GM18519 (cell line): ENCODE results near the gene CEP126.
"Not testable (repeated sequence)": the region's sequence is repeated elsewhere in the genome, so short reads cannot be mapped to it uniquely, and the experiment has no call there.

ENCODE experiments used
- ATAC-seq: cut with Tn5 transposase; IDR thresholded peaks from one replicate; pipeline ENCODE4 v1.9.1; 2021; ENCODE audit warnings: mild to moderate bottlenecking, moderate library complexity; ENCODE audit not compliant: unreplicated experiment, low FRiP score

CEP126 gene

GRCh38 chr11:101929294-101929915 lies 14.6 kb downstream of the CEP126 start:
- ATAC-seq, result no peak

GRCh38 chr11:101931692-101932091 lies 16.9 kb downstream of the CEP126 start:
- no peak for ATAC-seq

GRCh38 chr11:101940901-101941520 lies 26.2 kb downstream of the CEP126 start:
- ATAC-seq, result no peak

GRCh38 chr11:101944923-101945322 lies 30.1 kb downstream of the CEP126 start:
- no peak for ATAC-seq

GRCh38 chr11:101945448-101945847 lies 30.6 kb downstream of the CEP126 start:
- no peak for ATAC-seq

- no peak for ATAC-seq
Observed at GRCh38 chr11:101949680-101950220, 34.9 kb downstream of the CEP126 start.

GRCh38 chr11:101955278-101955677 lies 40.5 kb downstream of the CEP126 start:
- no peak for ATAC-seq

GRCh38 chr11:101955701-101956100 lies 40.9 kb downstream of the CEP126 start:
- ATAC-seq, result no peak

GRCh38 chr11:101960231-101960630 lies 45.4 kb downstream of the CEP126 start:
- ATAC-seq, result no peak

- ATAC-seq, result not testable (repeated sequence)
Observed at GRCh38 chr11:101964200-101964599, 49.4 kb downstream of the CEP126 start.

- ATAC-seq, result no peak
Observed at GRCh38 chr11:101974255-101974654, 59.4 kb downstream of the CEP126 start.

- ATAC-seq, result no peak
Observed at GRCh38 chr11:101974771-101975170, 60.0 kb downstream of the CEP126 start.

GRCh38 chr11:101975734-101976133 lies 60.9 kb downstream of the CEP126 start:
- no peak for ATAC-seq

GRCh38 chr11:101987370-101987769 lies 72.6 kb downstream of the CEP126 start:
- no peak for ATAC-seq

GRCh38 chr11:101993172-101993571 lies 78.4 kb downstream of the CEP126 start:
- no peak for ATAC-seq

- not testable (repeated sequence) for ATAC-seq
Observed at GRCh38 chr11:101994052-101994469, 79.3 kb downstream of the CEP126 start.

GRCh38 chr11:101996111-101996510 lies 81.3 kb downstream of the CEP126 start:
- no peak for ATAC-seq

- ATAC-seq, result no peak
Observed at GRCh38 chr11:102001657-102002338, 87.0 kb downstream of the CEP126 start.

- ATAC-seq, result no peak
Observed at GRCh38 chr11:102004220-102004619, 89.4 kb downstream of the CEP126 start.

- no peak for ATAC-seq
Observed at GRCh38 chr11:102005306-102005705, 90.5 kb downstream of the CEP126 start.

- no peak for ATAC-seq
Observed at GRCh38 chr11:102006835-102007566, 92.2 kb downstream of the CEP126 start.
